Fibroblast of lung (primary cell): ENCODE results near the gene SIX6.
A peak's percentile ranks its signal among the peaks of the same experiment; 100 is the strongest.

Experiments
- EZH2 ChIP-seq: IDR thresholded peaks from 2 replicates; pipeline ENCODE4 v1.5.1; 2012; ENCODE audit warnings: low read length, control low read depth, mild to moderate bottlenecking; ENCODE audit errors: missing control alignments
- TF ChIP-seq, protein P1 (sequence below), 2 donors: IDR thresholded peaks in 1 of 2; conservative IDR thresholded peaks in 1 of 2; 1 replicate in 1 of 2; 2 replicates in 1 of 2; pipeline ENCODE4 v1.5.1; 2011 to 2012; ENCODE audit warnings: low read length in 2 of 2, control low read depth in 1 of 2, inconsistent platforms in 1 of 2, low read depth in 1 of 2, mild to moderate bottlenecking in 1 of 2

GRCh38 chr14:60561845-60562746 is 53.1 kb downstream of the SIX6 start:
- TF ChIP-seq, protein P1, sequence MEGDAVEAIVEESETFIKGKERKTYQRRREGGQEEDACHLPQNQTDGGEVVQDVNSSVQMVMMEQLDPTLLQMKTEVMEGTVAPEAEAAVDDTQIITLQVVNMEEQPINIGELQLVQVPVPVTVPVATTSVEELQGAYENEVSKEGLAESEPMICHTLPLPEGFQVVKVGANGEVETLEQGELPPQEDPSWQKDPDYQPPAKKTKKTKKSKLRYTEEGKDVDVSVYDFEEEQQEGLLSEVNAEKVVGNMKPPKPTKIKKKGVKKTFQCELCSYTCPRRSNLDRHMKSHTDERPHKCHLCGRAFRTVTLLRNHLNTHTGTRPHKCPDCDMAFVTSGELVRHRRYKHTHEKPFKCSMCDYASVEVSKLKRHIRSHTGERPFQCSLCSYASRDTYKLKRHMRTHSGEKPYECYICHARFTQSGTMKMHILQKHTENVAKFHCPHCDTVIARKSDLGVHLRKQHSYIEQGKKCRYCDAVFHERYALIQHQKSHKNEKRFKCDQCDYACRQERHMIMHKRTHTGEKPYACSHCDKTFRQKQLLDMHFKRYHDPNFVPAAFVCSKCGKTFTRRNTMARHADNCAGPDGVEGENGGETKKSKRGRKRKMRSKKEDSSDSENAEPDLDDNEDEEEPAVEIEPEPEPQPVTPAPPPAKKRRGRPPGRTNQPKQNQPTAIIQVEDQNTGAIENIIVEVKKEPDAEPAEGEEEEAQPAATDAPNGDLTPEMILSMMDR (conservative IDR thresholded peaks at IDR 0.05 in 1 of 2, IDR thresholded peaks at IDR 0.05 in 1 of 2; ENCODE audit: low read depth in 1 of 2, low read length in 2 of 2), result peak; percentile 87 to 90
- TF ChIP-seq EZH2, result no peak
